Small intestine (tissue), 7 donors: ENCODE results near the gene RNF11. TPM values are rescaled to one million over a fixed set of nuclear protein-coding genes. Genes with fewer than 3 reads are reported as not detected.

ENCODE experiments used
- DNase-seq, 2 donors: peaks; one replicate each; pipeline versions ENCODE4 v3.0.0 to v3.0.0-alpha.2; 2013
- FAIRE-seq: peaks from 2 replicates; lab custom pipeline; 2012; peaks lifted over from hg19 to GRCh38; lab: Jason Lieb, UNC
- H3K27ac ChIP-seq, 3 donors: one replicate each; pipeline ENCODE4 v1.5.1; 2013; ENCODE audit warnings: low read length in 2 of 3, mild to moderate bottlenecking in 2 of 3, control low read depth in 1 of 3, inconsistent platforms in 1 of 3, low read depth in 1 of 3, moderate library complexity in 1 of 3
- H3K27me3 ChIP-seq, 3 donors: one replicate each; pipeline ENCODE4 v1.6.1; 2013; ENCODE audit warnings: low read length in 3 of 3, inconsistent platforms in 1 of 3; ENCODE audit not compliant: control insufficient read depth in 3 of 3, insufficient read depth in 3 of 3
- H3K36me3 ChIP-seq, 3 donors: one replicate each; pipeline ENCODE4 v1.6.1; 2013; ENCODE audit warnings: low read length in 3 of 3, inconsistent platforms in 1 of 3, low read depth in 1 of 3, mild to moderate bottlenecking in 1 of 3, moderate library complexity in 1 of 3; ENCODE audit not compliant: control insufficient read depth in 3 of 3, insufficient read depth in 2 of 3
- H3K4me1 ChIP-seq, 3 donors: one replicate each; pipeline ENCODE4 v1.6.1; 2013; ENCODE audit warnings: low read length in 2 of 3, inconsistent platforms in 1 of 3, low read depth in 1 of 3, mild to moderate bottlenecking in 1 of 3, moderate library complexity in 1 of 3; ENCODE audit not compliant: control insufficient read depth in 3 of 3, insufficient read depth in 2 of 3
- H3K4me3 ChIP-seq, 3 donors: one replicate each; pipeline ENCODE4 v1.5.1; 2013; ENCODE audit warnings: low read length in 3 of 3, control low read depth in 1 of 3, inconsistent platforms in 1 of 3, low read depth in 1 of 3, mild to moderate bottlenecking in 1 of 3, moderate library complexity in 1 of 3
- H3K9me3 ChIP-seq, 2 donors: one replicate each; pipeline ENCODE4 v1.6.1; 2013; ENCODE audit warnings: low read depth in 1 of 2, low read length in 1 of 2; ENCODE audit not compliant: control insufficient read depth in 2 of 2, insufficient read depth in 1 of 2
- WGBS, 3 donors: extraction: QIAGEN DNeasy Blood & Tissue Kit; methylation state at CpG; one replicate each; pipeline ENCODE4 v1.1.7; 2013; 5-methylcytosine and 5-hydroxymethylcytosine counted together
- polyA plus RNA-seq, 4 donors: library from polyadenylated mRNA; stranded (reverse) in 3 of 4; unstranded in 1 of 4; fragments of 200-250 nt in 3 of 4; fragments of 120-200 nt in 1 of 4; gene quantifications; one replicate each; pipeline versions ENCODE4 v1.2.1 to v1.2.3, GENCODE V29; 2013
- donor health status: healthy with polysubstance abuse.
- donor health status: control.
- donor health status: control.
- donor health status: Bipolar disorder and iron deficiency.
- donor health status: healthy.

RNF11 gene
- polyA plus RNA-seq, 4 donors = 41.9 to 88.6 (median 76.7) TPM

- Histone ChIP-seq H3K36me3 (peaks cover 0 to 25% (median 5%) of the 10 kb centered on the region in 3 donors), H3K4me3 (no peak overlapping the region), H3K27ac (no peak overlapping the region), H3K9me3 (no peaks in the 10 kb centered on the region), H3K4me1 (no peaks in the 10 kb centered on the region), H3K27me3 (no peaks in the 10 kb centered on the region)
- DNase-seq (no peak), FAIRE-seq (no peak)
- WGBS, 3 donors = 82 to 90% (median 86%) methylated on average over 5 of the region's 5 CpGs
Observed at GRCh38 chr1:51288578-51288977, 52.5 kb downstream of the RNF11 start.

DNA sequence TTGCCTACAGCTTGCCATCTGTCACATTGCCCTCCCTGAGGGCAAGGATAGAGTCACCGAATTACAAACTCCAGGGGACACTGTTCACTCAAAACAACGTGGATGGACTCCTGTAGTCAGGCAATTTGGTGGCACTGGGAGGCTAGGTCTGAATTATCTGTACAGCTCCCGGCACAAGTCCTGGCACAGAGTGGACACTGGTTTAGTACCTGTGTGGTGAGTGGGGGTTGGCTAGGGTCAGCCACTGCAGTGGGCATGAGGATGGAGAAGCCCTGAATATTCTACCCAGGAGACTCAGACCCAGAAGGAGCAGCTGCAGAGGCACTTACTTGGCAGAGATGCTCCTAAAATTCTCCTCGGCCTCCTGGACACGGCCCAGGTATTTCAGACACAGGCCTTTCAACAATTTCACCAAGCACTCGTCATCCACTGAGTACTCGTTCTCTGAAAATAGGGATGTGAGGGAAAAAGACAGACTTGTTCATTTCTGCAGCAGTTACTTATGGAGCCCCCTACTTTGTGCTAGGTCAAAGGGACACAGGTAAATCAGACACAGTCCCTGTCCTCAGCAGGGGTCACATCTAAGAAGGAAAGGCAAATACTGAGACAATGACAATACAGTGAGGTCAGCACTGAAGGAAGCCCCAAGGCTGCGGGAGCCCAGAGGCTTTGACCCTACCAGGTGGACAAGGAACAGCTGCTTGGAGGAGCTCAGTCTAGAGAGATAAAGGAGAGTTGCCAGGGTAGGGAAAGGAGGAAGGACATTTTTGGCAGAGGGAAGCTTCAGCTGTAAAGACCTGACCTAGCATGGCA is 53.8 kb downstream of the RNF11 start:
- H3K4me1 ChIP-seq = no peaks in the 10 kb centered on the region
- FAIRE-seq = no peak
- WGBS, 3 donors = 85 to 93% (median 86%) methylated on average over 8 of the region's 8 CpGs

DNA sequence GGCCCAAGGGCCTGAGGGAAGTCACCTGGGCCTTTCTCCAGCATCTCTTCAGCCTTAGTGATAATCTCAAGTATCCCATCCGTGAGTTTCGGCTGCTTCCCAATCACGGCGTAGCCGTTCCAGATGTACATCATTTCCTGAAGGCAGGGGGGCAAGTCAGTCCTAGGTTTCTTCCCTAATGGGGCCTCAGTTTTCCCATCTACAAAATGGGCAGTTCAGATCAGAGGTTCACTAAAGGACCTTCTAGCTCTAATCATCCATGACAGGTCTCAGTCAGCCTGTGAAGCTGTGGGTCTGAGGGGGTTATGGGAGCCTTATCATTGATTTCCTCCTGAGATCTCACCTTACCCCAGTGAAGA is 54.4 kb downstream of the RNF11 start:
- no peaks in the 10 kb centered on the region for H3K27me3 ChIP-seq
- no peak overlapping the region for H3K27ac ChIP-seq
- FAIRE-seq (no peak), DNase-seq (no peak)
- H3K4me3 ChIP-seq = no peak overlapping the region
- no peaks in the 10 kb centered on the region for H3K9me3 ChIP-seq
- H3K36me3 ChIP-seq = peaks cover 0 to 32% (median 5%) of the 10 kb centered on the region in 3 donors
- H3K4me1 ChIP-seq = no peaks in the 10 kb centered on the region
- 93 to 100% (median 94%) methylated on average over 5 of the region's 5 CpGs for WGBS, 3 donors

More for the DNA sequence above, 53.8 kb downstream of the RNF11 start:
- Histone ChIP-seq H3K4me3 (no peak overlapping the region), H3K27ac (no peak overlapping the region), H3K36me3 (peaks cover 0 to 32% (median 5%) of the 10 kb centered on the region in 3 donors), H3K27me3 (no peaks in the 10 kb centered on the region), H3K9me3 (no peaks in the 10 kb centered on the region)
- no peak for DNase-seq

DNA sequence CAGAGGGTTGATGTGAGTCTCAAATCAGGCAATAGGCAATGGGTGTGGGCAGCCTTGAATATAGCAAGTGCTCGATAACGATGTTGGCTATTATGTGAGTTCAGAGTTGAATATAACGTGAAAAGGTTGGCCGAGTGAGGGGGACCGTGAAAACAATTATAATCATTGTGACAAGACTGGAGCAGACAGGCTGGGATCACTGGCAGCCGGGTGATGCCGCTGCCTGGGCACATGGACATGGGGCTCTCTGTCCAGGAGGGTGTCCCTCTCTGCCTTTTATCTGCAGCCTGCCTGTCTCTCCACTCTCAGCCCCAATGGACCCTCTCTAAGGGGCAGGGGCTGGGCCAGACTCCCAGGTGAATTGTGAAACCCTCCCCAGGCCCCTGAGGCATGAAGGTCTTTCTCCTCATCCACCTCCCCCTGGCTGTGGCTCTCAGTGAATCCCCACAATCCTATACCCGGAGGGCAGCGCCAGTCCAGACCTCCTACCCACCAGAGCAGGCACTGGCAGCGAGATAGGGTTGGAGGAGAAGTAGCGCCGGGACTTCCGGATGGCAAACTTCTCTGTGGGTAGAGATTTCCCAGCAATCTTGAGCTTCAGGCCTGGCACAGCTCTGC is 57.9 kb downstream of the RNF11 start:
- peaks cover 0 to 4% of the 10 kb centered on the region in 2 donors for H3K9me3 ChIP-seq
- H3K27me3 ChIP-seq = no peaks in the 10 kb centered on the region
- H3K27ac ChIP-seq = no peak overlapping the region
- no peak overlapping the region for H3K4me3 ChIP-seq
- peaks cover 0 to 13% (median 0%) of the 10 kb centered on the region in 3 donors for H3K4me1 ChIP-seq
- FAIRE-seq (no peak), DNase-seq (no peak)
- WGBS, 3 donors = 89 to 94% (median 90%) methylated on average over 13 of the region's 13 CpGs
- H3K36me3 ChIP-seq = peaks cover 0 to 19% (median 3%) of the 10 kb centered on the region in 3 donors

DNA sequence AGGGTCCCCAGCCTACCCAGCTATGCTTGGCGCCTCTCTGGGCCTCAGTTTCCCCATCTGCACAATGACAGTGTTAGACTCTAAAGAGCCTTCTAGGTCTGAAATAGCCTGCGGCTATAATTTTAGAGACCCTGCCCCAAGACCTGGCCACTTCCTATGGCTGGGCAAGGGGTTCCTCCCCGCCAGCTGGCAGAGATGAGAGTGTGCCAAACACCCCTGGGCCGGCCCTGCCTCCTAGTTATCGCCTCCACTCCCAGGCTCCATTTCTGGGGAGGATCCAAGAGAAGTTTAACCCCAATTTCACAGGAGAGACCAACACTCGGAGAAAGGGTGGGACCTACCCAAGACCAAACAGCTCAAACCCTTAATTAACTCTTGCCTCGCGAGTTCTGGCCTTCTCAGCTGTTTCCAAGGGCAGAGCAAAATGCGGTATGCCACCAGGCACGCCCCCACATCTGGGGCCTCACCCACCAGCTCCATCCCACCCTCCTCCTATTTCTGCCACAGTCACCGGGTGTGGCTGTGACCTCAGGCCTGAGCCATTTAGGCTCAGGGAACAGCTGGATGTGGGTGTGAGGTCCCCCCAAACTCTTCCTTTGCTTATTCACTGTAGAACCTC is 58.6 kb downstream of the RNF11 start:
- 46 to 61% (median 48%) methylated on average over 11 of the region's 11 CpGs for WGBS, 3 donors
- Histone ChIP-seq H3K9me3 (peaks cover 0 to 10% of the 10 kb centered on the region in 2 donors), H3K4me3 (no peak overlapping the region), H3K4me1 (peaks cover 0 to 13% (median 0%) of the 10 kb centered on the region in 3 donors), H3K36me3 (peaks cover 0 to 14% (median 3%) of the 10 kb centered on the region in 3 donors), H3K27me3 (no peaks in the 10 kb centered on the region), H3K27ac (no peak overlapping the region)
- DNase-seq (no peak), FAIRE-seq (no peak)

GRCh38 chr1:51295926-51296325 is 59.9 kb downstream of the RNF11 start:
- peaks cover 0 to 13% (median 0%) of the 10 kb centered on the region in 3 donors for H3K4me1 ChIP-seq
- H3K36me3 ChIP-seq = peaks cover 0 to 17% (median 0%) of the 10 kb centered on the region in 3 donors
- no peaks in the 10 kb centered on the region for H3K27me3 ChIP-seq
- no peak overlapping the region for H3K4me3 ChIP-seq
- H3K9me3 ChIP-seq = peaks cover 0 to 10% of the 10 kb centered on the region in 2 donors
- WGBS, 3 donors = 92 to 94% (median 93%) methylated on average over 17 of the region's 17 CpGs
- H3K27ac ChIP-seq = no peak overlapping the region
- FAIRE-seq = no peak
- DNase-seq = no peak

DNA sequence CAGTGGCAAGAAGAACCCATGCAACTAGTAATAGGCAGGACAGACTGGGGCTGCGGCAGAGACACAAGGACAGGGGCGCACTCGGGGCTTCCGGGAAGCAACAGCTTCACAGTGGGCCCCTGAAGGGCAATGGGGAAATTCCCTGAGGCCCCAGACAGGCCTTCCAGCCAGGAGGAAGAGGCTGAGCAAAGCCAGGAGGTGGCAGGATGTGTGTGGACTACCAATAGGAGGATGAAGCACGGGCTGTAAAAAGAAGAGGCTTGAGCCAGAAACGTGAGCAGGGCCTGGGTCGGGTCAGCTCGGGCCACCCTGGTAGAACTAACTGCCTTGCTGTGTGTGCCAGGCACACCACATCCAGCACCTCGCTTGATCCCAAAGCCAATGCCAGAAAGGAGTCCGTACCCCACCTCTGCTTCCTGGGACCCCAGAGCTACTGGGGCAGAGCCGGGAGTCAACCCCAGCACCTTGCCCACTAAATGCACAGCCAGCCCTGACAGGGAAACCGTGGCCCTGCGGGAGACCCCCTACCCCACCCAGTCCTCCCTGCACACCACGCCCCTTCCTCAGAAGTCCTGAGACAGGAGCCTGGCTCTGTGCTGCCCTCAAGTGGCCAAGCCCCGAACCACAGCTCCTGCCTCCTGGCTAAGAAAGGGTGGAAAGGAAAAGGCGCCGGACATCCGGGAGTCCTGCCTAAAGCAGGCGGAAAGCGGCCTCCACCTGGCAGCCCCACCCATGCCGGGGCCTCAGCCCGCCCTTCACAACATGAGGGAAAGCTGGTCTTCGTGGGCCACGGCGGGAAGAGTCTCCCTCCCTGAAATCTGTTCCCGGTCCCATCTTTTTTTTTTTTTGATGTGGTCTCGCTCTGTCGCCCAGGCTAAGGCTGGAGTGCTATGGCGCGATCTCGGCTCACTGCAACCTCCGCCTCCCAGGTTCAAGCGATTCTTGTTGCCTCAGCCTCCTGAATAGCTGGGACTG is 60.6 kb downstream of the RNF11 start:
- peak overlapping the region in 2 of 3 donors; percentile 23 to 47 for H3K4me3 ChIP-seq
- WGBS, 3 donors = 23 to 27% (median 23%) methylated on average over 29 to 33 of the region's 33 CpGs
- DNase-seq (peak; percentile 79 to 89), FAIRE-seq (no peak)
- peaks cover 0 to 19% (median 0%) of the 10 kb centered on the region in 3 donors for H3K36me3 ChIP-seq
- peaks cover 0 to 10% of the 10 kb centered on the region in 2 donors for H3K9me3 ChIP-seq
- peaks cover 0 to 13% (median 0%) of the 10 kb centered on the region in 3 donors for H3K4me1 ChIP-seq
- H3K27me3 ChIP-seq = no peaks in the 10 kb centered on the region
- H3K27ac ChIP-seq = no peak overlapping the region
